Effector memory CD4-positive, alpha-beta T cell (primary cell): ENCODE results near the gene ATXN10.
"Not testable (repeated sequence)": the region's sequence is repeated elsewhere in the genome, so short reads cannot be mapped to it uniquely, and the experiment has no call there.

Source experiments
- DNase-seq, 3 donors: peaks; one replicate each; pipeline ENCODE4 v3.0.0-alpha.2; 2020
- H3K27ac ChIP-seq: 2 replicates; pipeline ENCODE4 v1.7.0; 2013; ENCODE audit warnings: mild to moderate bottlenecking, low read length, moderate library complexity; ENCODE audit not compliant: insufficient read depth, poor library complexity, severe bottlenecking
- H3K27me3 ChIP-seq: replicated peaks from 2 replicates; pipeline ENCODE4 v1.7.0; 2013; ENCODE audit warnings: mild to moderate bottlenecking, low read length; ENCODE audit not compliant: insufficient read depth, control insufficient read depth, poor library complexity, severe bottlenecking
- H3K36me3 ChIP-seq: 2 replicates; pipeline ENCODE4 v1.7.0; 2013; ENCODE audit warnings: mild to moderate bottlenecking, low read length, moderate library complexity; ENCODE audit not compliant: control insufficient read depth, insufficient read depth
- H3K4me1 ChIP-seq: 2 replicates; pipeline ENCODE4 v1.7.0; 2013; ENCODE audit warnings: low read length, mild to moderate bottlenecking; ENCODE audit not compliant: control insufficient read depth, insufficient read depth, poor library complexity, severe bottlenecking
- H3K4me3 ChIP-seq: 2 replicates; pipeline ENCODE4 v1.7.0; 2013; ENCODE audit warnings: low read length, low read depth, mild to moderate bottlenecking; ENCODE audit not compliant: insufficient read depth, poor library complexity, severe bottlenecking
- H3K9me3 ChIP-seq: 2 replicates; pipeline ENCODE4 v1.7.0; 2013; ENCODE audit warnings: mild to moderate bottlenecking, low read length, moderate library complexity; ENCODE audit not compliant: control insufficient read depth

Gene ATXN10

GRCh38 chr22:45677063-45677462 is 5.4 kb downstream of the ATXN10 start:
- Histone ChIP-seq H3K4me1 (peaks cover 7% of the 10 kb centered on the region), H3K9me3 (no peaks in the 10 kb centered on the region), H3K27ac (no peak overlapping the region), H3K4me3 (no peak overlapping the region), H3K36me3 (no peaks in the 10 kb centered on the region), H3K27me3 (no peaks in the 10 kb centered on the region)
- DNase-seq: no peak

GRCh38 chr22:45678961-45679912 is 7.6 kb downstream of the ATXN10 start:
- no peak for DNase-seq
- no peak overlapping the region for H3K27ac ChIP-seq
- H3K4me3 ChIP-seq: no peak overlapping the region
- peaks cover 6% of the 10 kb centered on the region for H3K4me1 ChIP-seq
- H3K9me3 ChIP-seq: no peaks in the 10 kb centered on the region
- H3K36me3 ChIP-seq: no peaks in the 10 kb centered on the region
- no peaks in the 10 kb centered on the region for H3K27me3 ChIP-seq

- Histone ChIP-seq H3K4me1 (peaks cover 6% of the 10 kb centered on the region), H3K4me3 (no peak overlapping the region), H3K27ac (no peak overlapping the region), H3K36me3 (no peaks in the 10 kb centered on the region), H3K27me3 (no peaks in the 10 kb centered on the region), H3K9me3 (no peaks in the 10 kb centered on the region)
- no peak for DNase-seq
These were observed 9.5 kb downstream of the ATXN10 start for GRCh38 chr22:45680932-45681700.

- no peak overlapping the region for H3K27ac ChIP-seq
- H3K36me3 ChIP-seq: no peaks in the 10 kb centered on the region
- H3K9me3 ChIP-seq: no peaks in the 10 kb centered on the region
- H3K4me3 ChIP-seq: no peak overlapping the region
- peaks cover 6% of the 10 kb centered on the region for H3K4me1 ChIP-seq
- no peak for DNase-seq
- no peaks in the 10 kb centered on the region for H3K27me3 ChIP-seq
These were observed 10.4 kb downstream of the ATXN10 start for GRCh38 chr22:45682064-45682463.

- DNase-seq, H3K27me3 ChIP-seq, H3K4me1 ChIP-seq, H3K36me3 ChIP-seq, H3K9me3 ChIP-seq, H3K4me3 ChIP-seq, H3K27ac ChIP-seq: not testable (repeated sequence)
These were observed 11.1 kb downstream of the ATXN10 start for GRCh38 chr22:45682773-45683172.

- Histone ChIP-seq H3K4me3 (no peak overlapping the region), H3K27me3 (no peaks in the 10 kb centered on the region), H3K4me1 (peaks cover 6% of the 10 kb centered on the region), H3K27ac (no peak overlapping the region), H3K9me3 (no peaks in the 10 kb centered on the region), H3K36me3 (no peaks in the 10 kb centered on the region)
- DNase-seq: no peak
These were observed 11.6 kb downstream of the ATXN10 start for GRCh38 chr22:45683248-45683647.

GRCh38 chr22:45683680-45684079 is 12.0 kb downstream of the ATXN10 start:
- Histone ChIP-seq H3K36me3 (no peaks in the 10 kb centered on the region), H3K9me3 (no peaks in the 10 kb centered on the region), H3K4me3 (no peak overlapping the region), H3K4me1 (peaks cover 6% of the 10 kb centered on the region), H3K27me3 (no peaks in the 10 kb centered on the region), H3K27ac (no peak overlapping the region)
- no peak for DNase-seq

GRCh38 chr22:45684169-45684568 is 12.5 kb downstream of the ATXN10 start:
- no peak overlapping the region for H3K27ac ChIP-seq
- H3K27me3 ChIP-seq: no peaks in the 10 kb centered on the region
- H3K36me3 ChIP-seq: no peaks in the 10 kb centered on the region
- H3K4me3 ChIP-seq: no peak overlapping the region
- peaks cover 6% of the 10 kb centered on the region for H3K4me1 ChIP-seq
- no peaks in the 10 kb centered on the region for H3K9me3 ChIP-seq
- no peak for DNase-seq

- Histone ChIP-seq H3K9me3 (no peaks in the 10 kb centered on the region), H3K36me3 (peaks cover 5% of the 10 kb centered on the region), H3K27ac (no peak overlapping the region), H3K4me1 (peaks cover 6% of the 10 kb centered on the region), H3K4me3 (no peak overlapping the region), H3K27me3 (no peaks in the 10 kb centered on the region)
- DNase-seq: no peak
These were observed 13.3 kb downstream of the ATXN10 start for GRCh38 chr22:45684752-45685574.
